GM18498 (cell line): ENCODE data around the gene C1orf174.

Experiments
- ATAC-seq: cut with Tn5 transposase; IDR thresholded peaks from one replicate; pipeline ENCODE4 v1.9.1; 2021; ENCODE audit warnings: mild to moderate bottlenecking, moderate library complexity; ENCODE audit not compliant: unreplicated experiment

C1orf174 gene

GRCh38 chr1:3879099-3879498, 21.0 kb downstream of the C1orf174 start:
- no peak for ATAC-seq

GRCh38 chr1:3876716-3877115, 23.4 kb downstream of the C1orf174 start:
- ATAC-seq, result no peak

- no peak for ATAC-seq
Observed at GRCh38 chr1:3874736-3875135, 25.3 kb downstream of the C1orf174 start.

GRCh38 chr1:3872546-3872945, 27.5 kb downstream of the C1orf174 start:
- ATAC-seq, result no peak

GRCh38 chr1:3871451-3871805, 28.6 kb downstream of the C1orf174 start:
- ATAC-seq, result no peak

GRCh38 chr1:3869751-3870301, 30.2 kb downstream of the C1orf174 start:
- no peak for ATAC-seq

GRCh38 chr1:3868464-3869006, 31.5 kb downstream of the C1orf174 start:
- no peak for ATAC-seq

- ATAC-seq, result no peak
Observed at GRCh38 chr1:3865606-3866160, 34.4 kb downstream of the C1orf174 start.

GRCh38 chr1:3864884-3865283, 35.2 kb downstream of the C1orf174 start:
- ATAC-seq, result no peak

GRCh38 chr1:3863231-3863935, 36.7 kb downstream of the C1orf174 start:
- ATAC-seq, result no peak

- no peak for ATAC-seq
Observed at GRCh38 chr1:3858231-3858981, 41.7 kb downstream of the C1orf174 start.

- ATAC-seq, result no peak
Observed at GRCh38 chr1:3857791-3858129, 42.3 kb downstream of the C1orf174 start.

GRCh38 chr1:3856923-3857790, 42.9 kb downstream of the C1orf174 start, which contains the start of the genes CEP104 and DFFB:
CEP104 (minus strand) TSS chr1:3857211; CDS start chr1:3852407, 4,804 bp downstream.
DFFB (plus strand) TSS chr1:3857476; CDS start chr1:3857604, 128 bp downstream.
- ATAC-seq, result peak; percentile 95

- no peak for ATAC-seq
Observed at GRCh38 chr1:3852711-3853485, 47.2 kb downstream of the C1orf174 start.

GRCh38 chr1:3852091-3852490, 48.0 kb downstream of the C1orf174 start:
- ATAC-seq, result no peak

- ATAC-seq, result no peak
Observed at GRCh38 chr1:3851292-3851691, 48.8 kb downstream of the C1orf174 start.

- ATAC-seq, result no peak
Observed at GRCh38 chr1:3850857-3851256, 49.2 kb downstream of the C1orf174 start.

GRCh38 chr1:3847081-3847480, 53.0 kb downstream of the C1orf174 start:
- no peak for ATAC-seq

- no peak for ATAC-seq
Observed at GRCh38 chr1:3846541-3846940, 53.5 kb downstream of the C1orf174 start.

GRCh38 chr1:3842912-3843311, 57.2 kb downstream of the C1orf174 start:
- no peak for ATAC-seq
